ENCODE measurements around the gene CNTFR. TPM values are rescaled to one million over a fixed set of nuclear protein-coding genes. Genes with fewer than 3 reads are reported as not detected.

The CNTFR gene
- total RNA-seq, 1 donor from 2014 or later: 2.5 TPM

DNA sequence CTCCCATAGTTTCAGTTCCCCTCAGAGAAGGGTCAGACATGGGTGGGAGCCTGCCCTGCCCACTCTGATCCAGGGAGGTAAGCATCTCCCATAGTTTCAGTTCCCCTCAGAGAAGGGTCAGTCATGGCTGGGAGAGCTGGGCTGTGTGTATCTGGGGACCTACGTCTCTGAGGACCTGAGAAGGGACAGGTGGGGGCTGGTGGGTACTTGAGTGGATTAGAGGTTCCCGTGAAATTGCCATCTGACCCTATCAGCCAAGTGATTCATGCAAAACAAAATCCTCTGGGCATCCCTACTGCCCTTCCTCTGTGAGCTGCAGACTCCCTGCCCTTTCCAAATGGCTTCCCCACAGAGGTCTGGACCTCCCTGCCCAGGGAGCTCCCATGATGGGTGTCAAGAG, 70.6 kb downstream of the CNTFR start:
- no peak for ATAC-seq
- no peak overlapping the region for H3K4me3 ChIP-seq

DNA sequence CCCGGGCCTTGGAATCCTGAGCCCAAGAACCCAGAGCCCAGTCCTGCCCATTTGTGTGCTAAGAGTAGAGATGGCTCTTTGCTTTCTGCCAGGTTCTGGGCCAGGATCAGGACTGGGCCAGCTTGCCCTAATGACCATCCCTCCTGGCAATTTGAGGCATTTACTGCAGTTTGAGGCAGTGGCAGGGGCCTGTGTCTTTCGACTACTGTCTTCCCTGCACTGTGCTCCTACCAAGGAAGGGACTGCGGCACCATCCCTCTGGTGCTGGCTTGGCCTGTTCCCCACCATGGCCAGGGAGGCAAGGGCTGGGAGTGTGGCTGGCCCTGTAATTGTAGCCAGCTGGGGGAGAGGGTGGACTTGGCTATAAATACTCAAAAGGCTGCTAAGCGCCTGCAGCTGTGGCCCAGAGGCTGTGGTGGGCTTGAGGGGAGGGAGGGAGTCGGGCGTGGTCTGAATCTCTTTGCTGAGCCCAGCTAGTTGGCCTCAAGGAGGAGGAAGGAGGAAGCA, 71.4 kb downstream of the CNTFR start:
- no peak for ATAC-seq

More for the DNA sequence above, 70.6 kb downstream of the CNTFR start:
- Histone ChIP-seq H3K27me3 (ENCODE audit: low read depth) (no peaks in the 10 kb centered on the region), H3K36me3 (no peaks in the 10 kb centered on the region), H3K27ac (no peak overlapping the region), H3K4me1 (peaks cover 9% of the 10 kb centered on the region), H3K9me3 (no peaks in the 10 kb centered on the region)
- intact Hi-C loops (cut with DNase I): no loop called here
- TF ChIP-seq, protein P1, sequence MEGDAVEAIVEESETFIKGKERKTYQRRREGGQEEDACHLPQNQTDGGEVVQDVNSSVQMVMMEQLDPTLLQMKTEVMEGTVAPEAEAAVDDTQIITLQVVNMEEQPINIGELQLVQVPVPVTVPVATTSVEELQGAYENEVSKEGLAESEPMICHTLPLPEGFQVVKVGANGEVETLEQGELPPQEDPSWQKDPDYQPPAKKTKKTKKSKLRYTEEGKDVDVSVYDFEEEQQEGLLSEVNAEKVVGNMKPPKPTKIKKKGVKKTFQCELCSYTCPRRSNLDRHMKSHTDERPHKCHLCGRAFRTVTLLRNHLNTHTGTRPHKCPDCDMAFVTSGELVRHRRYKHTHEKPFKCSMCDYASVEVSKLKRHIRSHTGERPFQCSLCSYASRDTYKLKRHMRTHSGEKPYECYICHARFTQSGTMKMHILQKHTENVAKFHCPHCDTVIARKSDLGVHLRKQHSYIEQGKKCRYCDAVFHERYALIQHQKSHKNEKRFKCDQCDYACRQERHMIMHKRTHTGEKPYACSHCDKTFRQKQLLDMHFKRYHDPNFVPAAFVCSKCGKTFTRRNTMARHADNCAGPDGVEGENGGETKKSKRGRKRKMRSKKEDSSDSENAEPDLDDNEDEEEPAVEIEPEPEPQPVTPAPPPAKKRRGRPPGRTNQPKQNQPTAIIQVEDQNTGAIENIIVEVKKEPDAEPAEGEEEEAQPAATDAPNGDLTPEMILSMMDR (IDR thresholded peaks at IDR 0.05): no peak
- no peak for DNase-seq

DNA sequence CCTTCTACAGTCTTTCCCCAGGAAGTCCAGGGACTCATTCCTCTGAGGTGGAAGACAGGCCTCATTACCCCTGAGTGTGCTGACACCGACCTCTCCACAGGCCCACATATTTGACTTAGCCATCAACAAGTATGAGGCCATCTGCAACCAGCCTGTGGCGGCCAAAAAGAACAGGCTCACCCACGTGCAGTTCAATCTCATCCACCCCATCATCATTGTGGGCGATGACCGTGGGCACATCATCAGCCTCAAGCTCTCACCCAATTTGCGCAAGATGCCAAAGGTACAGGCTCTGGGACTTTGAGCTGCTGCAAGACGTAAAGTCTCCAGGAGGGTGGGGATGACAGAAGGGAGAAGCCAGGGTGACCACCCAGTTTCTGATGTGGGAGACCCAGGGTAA, 72.3 kb downstream of the CNTFR start:
- TF ChIP-seq, protein P1 (IDR thresholded peaks at IDR 0.05): no peak
- no peaks in the 10 kb centered on the region for H3K27me3 ChIP-seq (ENCODE audit: low read depth)
- no peak for ATAC-seq
- no peaks in the 10 kb centered on the region for H3K9me3 ChIP-seq
- no peak for DNase-seq
- H3K27ac ChIP-seq: no peak overlapping the region
- intact Hi-C loops (cut with DNase I): no loop called here
- no peaks in the 10 kb centered on the region for H3K36me3 ChIP-seq
- H3K4me1 ChIP-seq: no peaks in the 10 kb centered on the region
- no peak overlapping the region for H3K4me3 ChIP-seq

More for the DNA sequence above, 71.4 kb downstream of the CNTFR start:
- intact Hi-C loops (cut with DNase I): no loop called here
- TF ChIP-seq, protein P1 (IDR thresholded peaks at IDR 0.05): no peak
- H3K27ac ChIP-seq: no peak overlapping the region
- DNase-seq: no peak
- no peaks in the 10 kb centered on the region for H3K36me3 ChIP-seq
- no peaks in the 10 kb centered on the region for H3K9me3 ChIP-seq
- no peaks in the 10 kb centered on the region for H3K27me3 ChIP-seq (ENCODE audit: low read depth)
- H3K4me3 ChIP-seq: no peak overlapping the region
- H3K4me1 ChIP-seq: peaks cover 4% of the 10 kb centered on the region

DNA sequence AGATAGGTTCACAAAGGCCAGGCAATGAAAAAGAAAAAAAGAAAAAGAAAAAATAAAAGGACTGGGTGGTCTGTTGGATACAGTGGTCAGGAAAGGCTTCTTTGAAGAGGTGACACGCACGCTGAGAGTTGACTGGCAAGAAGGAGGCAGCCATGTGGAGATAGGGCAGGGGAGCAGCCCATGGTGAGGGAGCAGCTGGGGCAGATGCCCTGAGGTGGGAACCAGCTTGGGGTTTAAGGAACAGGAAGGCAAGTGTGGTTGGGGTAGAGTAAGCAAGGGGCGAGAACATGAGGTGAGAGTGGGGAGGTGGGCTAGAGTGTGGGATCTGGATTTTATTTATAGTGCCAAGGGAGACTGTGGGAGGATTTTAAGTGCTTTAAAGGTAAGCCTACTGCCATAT, 73.6 kb downstream of the CNTFR start:
- TF ChIP-seq, protein P1 (IDR thresholded peaks at IDR 0.05): no peak
- Histone ChIP-seq H3K27ac (no peak overlapping the region), H3K9me3 (no peaks in the 10 kb centered on the region), H3K4me3 (no peak overlapping the region), H3K4me1 (no peaks in the 10 kb centered on the region), H3K36me3 (no peaks in the 10 kb centered on the region), H3K27me3 (ENCODE audit: low read depth) (no peaks in the 10 kb centered on the region)
- ATAC-seq: no peak
- intact Hi-C loops (cut with DNase I): no loop called here
- DNase-seq: no peak

DNA sequence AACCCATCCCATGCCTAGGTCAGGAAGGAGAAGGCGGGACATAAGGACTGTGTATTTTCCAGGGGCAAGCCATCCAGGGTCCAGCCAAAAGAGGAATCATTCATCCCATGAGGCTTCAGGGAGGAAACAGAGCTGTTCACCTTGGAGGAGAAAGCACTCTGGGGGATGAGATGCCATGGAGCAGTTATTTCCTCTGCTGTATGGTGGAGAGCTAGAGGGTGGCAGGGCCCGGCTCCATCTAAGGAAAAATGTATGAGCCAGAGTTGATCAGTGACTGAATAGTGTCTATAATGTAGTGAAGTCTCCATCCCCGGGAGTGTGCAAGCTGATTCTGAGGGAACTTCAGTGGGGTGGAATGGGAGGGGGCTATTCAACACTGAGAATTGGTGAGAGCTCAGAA, 74.7 kb downstream of the CNTFR start:
- Histone ChIP-seq H3K9me3 (no peaks in the 10 kb centered on the region), H3K4me3 (no peak overlapping the region), H3K27me3 (ENCODE audit: low read depth) (no peaks in the 10 kb centered on the region), H3K36me3 (no peaks in the 10 kb centered on the region), H3K27ac (no peak overlapping the region), H3K4me1 (no peaks in the 10 kb centered on the region)
- intact Hi-C loops (cut with DNase I): no loop called here
- ATAC-seq (no peak), DNase-seq (no peak)
- TF ChIP-seq, protein P1 (IDR thresholded peaks at IDR 0.05): no peak

DNA sequence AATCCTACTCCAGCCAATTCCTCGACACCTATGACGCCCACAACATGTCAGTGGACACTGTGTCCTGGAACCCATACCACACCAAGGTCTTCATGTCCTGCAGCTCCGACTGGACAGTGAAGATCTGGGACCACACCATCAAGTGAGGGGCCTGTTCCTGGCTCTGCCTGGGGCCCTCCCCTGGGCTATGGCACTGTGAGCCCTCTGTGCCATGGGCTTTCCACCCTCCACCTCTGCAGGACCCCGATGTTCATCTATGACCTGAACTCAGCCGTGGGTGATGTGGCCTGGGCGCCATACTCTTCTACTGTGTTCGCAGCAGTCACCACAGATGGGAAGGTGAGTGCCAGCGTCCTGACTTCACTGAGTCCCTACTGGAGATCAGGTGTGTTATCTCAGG, 75.1 kb downstream of the CNTFR start:
- DNase-seq: no peak
- intact Hi-C loops (cut with DNase I): no loop called here
- TF ChIP-seq, protein P1 (IDR thresholded peaks at IDR 0.05): no peak
- Histone ChIP-seq H3K4me1 (no peaks in the 10 kb centered on the region), H3K27ac (no peak overlapping the region), H3K4me3 (no peak overlapping the region), H3K9me3 (no peaks in the 10 kb centered on the region), H3K36me3 (no peaks in the 10 kb centered on the region), H3K27me3 (ENCODE audit: low read depth) (no peaks in the 10 kb centered on the region)
- ATAC-seq: no peak
